ENCODE data around the gene C5AR2.
"Not testable (repeated sequence)": the region's sequence is repeated elsewhere in the genome, so short reads cannot be mapped to it uniquely, and the experiment has no call there.

The C5AR2 gene

DNA sequence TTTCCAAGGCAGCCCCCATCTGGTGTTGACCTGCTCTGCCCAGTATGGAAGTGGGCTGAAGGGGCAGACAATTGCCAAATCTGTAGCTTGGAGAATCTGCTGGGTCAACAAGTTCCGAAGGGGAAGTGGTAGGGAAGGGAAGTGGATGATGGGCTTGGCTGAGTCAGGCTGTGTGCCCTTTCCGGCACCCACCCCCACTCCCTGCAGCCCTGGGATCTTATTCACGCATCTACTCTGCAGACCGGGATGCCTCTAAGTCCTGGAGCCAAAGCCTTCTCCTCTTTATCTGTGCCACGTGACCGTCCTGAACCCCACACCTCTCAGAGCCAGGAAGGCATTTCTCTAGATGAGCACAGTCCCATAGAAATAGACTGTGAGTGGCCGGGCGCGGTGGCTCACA, 7.5 kb upstream of the C5AR2 start:
- no peak for DNase-seq

DNA sequence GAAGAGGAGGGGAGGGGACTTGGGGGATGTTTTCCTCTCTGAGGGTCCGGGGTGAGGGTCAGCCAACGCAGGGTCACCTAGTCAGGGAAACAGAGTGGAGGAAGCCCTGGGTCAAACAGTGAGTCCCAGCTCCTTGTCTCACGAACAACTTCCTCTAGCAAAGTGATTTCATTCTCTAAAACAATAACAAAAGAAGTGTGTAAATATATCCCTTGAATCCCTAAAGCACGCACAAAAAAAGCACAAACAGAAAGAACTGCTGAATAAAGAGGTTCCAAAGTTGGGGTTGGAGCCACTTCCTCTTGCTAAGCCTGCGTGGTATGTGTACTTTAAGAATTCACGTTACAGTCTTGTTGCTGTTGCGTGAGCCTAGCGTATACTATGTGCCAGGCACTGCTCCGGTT, 1.5 kb upstream of the C5AR2 start:
- no peak for DNase-seq

DNA sequence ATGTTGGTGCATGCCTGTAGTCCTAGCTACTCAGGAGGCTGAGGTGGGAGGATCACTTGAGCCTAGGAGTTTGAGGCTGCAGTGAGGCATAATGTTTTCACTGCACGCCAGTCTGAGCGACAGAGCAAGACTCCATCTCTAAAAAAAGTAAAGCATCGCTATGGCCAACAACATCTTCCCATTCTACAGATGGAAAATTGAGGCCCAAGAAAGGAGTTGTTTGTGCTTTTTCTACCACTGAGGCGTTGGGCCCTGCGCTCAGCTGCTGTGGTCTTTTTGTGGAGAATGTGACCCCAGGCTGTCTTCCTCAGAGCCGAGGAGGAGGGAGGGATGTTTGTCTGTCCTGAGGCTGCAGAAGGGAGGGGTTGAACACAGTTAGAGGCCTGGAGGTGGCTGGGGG, 485 bp upstream of the C5AR2 start:
- DNase-seq = no peak

DNA sequence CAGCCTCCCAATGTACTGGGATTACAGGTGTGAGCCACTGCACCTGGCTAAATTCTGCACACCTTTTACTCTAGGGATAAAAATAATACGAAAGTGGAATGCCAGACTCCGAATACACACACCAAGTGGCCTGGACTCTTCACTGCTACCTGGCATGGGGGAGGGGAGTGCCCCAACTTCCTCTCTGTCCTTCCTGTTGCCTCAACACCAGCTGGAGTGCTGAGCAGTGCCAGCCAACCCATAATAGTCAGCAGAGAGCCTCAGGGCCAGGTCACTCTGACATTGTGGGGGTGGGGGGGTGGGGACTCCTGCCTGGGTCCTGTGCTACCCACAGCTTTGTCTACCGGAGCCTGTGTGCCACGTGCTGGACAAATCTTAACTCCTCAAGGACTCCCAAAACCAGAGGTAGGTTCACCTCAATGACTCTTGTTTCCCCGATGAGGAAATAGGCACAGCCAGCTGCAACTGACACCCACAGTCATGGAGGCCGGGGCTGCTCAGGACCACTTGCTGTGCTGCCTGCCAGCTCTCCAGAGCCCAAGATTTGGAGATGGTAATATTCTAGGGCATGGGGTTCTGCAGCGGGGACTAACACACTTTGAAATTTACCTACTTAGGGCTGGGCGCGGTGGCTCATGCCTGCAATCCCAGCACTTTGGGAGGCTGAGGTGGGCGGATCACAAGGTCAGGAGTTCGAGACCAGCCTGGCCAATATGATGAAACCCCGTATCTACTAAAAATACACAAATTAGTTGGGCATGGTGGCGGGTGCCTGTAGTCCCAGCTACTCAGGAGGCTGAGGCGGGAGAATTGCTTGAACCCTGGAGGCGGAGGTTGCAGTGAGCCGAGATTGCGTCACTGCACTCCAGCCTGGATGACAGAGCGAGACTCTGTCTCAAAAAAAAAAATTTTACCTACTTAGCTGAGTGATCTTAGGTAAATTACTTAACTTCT, 5.1 kb downstream of the C5AR2 start:
- DNase-seq = peak; percentile 9

DNA sequence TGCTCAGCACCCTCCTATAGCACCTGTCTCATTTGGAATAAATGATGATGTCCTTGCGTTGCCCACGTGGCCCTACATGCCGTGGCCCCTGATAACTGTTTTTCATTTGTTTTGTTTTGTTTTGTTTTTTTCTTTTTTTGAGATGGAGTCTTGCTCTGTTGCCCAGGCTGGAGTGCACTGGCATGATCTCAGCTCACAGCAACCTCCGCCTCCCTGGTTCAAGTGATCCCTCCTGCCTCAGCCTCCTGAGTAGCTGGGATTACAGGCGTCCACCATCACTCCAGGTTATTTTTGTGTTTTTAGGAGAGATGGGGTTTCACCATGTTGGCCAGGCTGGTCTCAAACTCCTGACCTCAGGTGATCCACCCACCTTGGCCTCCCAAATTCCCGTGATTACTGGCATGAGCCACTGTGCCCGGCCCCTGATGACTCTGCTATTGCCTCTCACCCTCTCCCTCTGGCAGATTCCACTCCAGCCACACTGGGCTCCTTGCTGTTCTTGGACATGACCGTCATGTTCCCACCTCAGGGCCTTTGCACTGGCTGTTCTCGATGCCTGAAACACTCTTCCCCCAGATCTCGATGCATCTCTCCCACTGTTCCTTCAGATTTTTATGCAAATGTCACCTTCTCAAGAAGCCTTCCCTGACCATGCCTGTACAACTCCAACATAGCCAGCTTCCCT, 7.4 kb downstream of the C5AR2 start:
- no peak for DNase-seq

DNA sequence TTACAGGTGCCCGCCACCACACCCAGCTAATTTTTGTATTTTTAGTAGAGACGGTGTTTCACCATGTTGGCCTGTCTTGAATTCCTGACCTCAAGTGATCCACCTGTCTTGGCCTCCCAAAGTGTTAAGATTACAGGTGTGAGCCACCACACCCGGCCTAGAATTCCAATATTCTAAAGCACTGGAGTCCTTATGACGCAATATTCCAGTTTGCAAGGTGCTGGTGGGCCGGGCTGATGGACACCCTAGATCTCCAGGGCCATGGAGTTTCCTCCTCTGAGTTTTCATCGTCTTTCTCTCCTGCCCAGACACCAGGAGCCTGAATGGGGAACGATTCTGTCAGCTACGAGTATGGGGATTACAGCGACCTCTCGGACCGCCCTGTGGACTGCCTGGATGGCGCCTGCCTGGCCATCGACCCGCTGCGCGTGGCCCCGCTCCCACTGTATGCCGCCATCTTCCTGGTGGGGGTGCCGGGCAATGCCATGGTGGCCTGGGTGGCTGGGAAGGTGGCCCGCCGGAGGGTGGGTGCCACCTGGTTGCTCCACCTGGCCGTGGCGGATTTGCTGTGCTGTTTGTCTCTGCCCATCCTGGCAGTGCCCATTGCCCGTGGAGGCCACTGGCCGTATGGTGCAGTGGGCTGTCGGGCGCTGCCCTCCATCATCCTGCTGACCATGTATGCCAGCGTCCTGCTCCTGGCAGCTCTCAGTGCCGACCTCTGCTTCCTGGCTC, 8.7 kb downstream of the C5AR2 start:
- DNase-seq = no peak

DNA sequence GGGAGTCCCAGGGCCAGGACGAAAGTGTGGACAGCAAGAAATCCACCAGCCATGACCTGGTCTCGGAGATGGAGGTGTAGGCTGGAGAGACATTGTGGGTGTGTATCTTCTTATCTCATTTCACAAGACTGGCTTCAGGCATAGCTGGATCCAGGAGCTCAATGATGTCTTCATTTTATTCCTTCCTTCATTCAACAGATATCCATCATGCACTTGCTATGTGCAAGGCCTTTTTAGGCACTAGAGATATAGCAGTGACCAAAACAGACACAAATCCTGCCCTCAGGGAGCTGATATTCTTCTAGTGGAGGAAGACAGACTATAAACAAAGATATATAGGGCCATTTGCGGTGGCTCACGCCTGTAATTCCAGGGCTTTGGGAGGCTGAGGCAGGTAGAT, 9.8 kb downstream of the C5AR2 start:
- no peak for DNase-seq

DNA sequence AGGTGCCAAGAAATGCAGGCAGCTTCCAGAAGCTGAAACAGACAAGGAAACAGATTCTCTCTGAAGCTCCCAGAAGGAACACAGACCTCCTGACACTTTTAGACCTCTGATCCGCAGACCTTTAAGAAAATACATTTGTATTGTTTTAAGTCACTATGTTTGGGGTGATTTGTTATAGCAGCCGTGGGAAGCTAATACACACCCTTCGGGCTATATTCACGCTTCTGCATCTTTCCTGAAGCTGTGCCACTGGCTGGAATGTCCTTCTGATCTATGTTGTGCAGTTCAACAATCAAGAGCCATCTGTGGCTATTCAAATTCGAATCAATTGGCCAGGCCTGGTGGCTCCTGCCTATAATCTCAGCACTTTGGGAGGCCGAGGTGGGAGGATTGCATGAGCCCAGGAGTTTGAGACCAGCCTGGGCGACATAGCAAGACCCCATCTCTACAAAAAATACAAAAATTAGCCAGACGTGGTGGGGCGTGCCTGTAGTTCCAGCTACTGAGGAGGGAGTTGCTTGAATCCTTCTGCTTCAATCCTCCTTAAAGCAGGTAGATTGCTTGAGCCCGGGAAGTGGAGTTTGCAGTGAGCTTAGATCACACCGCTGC, 11.3 kb downstream of the C5AR2 start:
- no peak for DNase-seq

DNA sequence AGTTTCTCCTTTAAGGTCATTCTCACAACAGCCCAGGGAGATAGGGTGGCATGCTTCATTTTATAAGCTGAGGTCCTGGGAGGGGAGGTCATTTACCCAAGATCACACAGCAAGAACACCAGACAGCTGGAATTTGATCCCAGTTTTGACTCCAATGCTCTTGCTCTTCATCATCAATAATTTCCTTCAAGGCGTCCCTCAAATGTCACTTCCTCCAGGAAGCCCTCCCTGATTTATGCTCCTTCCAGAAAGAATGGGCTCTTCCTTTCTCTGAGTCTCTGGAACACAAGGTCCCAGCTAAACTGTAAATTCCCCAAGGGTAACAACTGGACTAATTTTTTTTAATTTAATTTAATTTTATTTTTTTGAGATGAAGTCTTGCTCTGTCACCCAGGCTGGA, 12.4 kb downstream of the C5AR2 start:
- DNase-seq = no peak

DNA sequence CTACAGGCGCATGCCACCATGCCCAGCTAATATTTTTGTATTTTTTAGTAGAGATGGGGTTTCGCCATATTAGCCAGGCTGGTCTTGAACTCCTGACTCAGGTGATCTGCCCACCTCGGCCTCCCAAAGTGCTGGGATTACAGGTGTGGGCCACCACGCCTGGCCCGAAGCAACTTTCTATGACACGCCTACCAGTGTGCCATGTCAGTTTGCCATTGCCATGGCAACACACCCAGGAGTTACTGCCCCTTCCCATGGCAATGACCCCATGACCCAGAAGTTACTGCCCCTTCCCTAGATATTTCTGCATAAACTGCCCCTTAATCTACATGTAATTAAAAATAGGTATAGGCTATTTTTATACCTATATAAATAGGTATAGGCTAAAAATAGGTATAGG, 14.0 kb downstream of the C5AR2 start:
- not testable (repeated sequence) for DNase-seq

DNA sequence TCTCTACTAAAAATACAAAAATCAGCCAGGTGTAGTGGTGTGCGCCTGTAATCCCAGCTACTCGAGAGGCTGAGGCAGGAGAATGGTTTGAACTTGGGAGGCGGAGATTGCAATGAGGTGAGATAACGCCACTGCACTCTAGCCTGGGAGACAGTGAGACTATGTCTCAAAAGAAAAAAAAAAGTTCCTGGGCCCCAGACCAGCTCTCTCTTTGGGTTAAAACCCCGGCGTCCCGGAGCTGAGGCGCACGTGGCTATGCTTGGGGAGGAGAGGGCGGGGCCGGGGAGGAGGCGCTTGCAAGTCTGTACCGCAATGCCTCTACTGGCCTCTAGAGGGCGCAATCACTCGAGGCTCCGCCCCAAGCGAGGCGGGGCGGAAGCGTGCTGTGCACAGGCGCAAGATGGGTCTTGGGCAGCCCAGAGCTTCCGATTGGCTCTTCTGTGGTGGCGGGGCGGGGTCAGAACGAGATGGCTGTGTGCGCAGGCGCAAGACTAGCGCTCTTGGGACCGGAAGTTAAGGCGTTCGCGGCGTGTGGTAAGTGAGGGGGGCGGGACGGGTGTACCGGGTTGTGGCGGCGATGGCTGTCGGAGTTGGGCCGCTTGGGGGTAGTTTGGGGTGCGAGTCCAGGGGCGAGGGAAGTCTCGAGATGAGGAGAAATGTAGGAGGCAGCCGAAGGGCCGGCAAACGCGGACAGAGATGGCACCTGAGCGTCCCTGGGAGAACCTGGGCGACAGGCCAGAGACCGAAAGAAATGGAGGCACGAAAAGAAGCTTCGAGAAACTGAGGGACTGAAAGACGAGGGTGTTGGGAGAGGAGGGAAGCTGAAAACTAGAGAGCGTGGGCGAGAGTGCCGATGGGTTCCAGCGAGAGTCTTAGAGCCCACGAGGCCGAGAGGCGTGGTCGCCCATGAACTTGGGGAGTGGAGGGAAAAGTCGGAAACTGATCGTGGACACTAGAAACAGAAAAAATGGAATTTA, 17.1 kb downstream of the C5AR2 start, which contains the start of gene DHX34:
Gene DHX34, plus strand, starts transcription at position 497 of the 977 bp plus-strand sequence. CDS start 3,716 bp downstream, outside the sequence.
- DNase-seq = peak; percentile 99

DNA sequence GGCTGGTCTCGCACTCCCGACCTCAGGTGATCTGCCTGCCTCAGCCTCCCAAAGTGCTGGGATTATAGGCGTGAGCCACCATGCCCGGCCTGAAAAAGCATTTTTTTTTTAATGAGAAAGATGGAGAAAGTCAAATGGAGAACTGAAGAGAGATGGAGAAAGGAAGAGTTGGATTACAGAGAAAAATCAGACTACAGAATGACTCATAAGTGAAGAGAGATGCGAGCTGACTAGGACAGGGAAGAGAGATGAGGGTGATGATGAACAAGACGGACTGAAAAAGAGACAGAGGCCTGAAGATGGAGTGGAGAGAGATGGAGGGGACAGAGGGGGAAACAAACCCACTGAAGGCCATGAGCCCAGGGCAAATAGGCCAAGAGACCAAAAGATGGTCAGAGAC, 18.7 kb downstream of the C5AR2 start:
- no peak for DNase-seq

DNA sequence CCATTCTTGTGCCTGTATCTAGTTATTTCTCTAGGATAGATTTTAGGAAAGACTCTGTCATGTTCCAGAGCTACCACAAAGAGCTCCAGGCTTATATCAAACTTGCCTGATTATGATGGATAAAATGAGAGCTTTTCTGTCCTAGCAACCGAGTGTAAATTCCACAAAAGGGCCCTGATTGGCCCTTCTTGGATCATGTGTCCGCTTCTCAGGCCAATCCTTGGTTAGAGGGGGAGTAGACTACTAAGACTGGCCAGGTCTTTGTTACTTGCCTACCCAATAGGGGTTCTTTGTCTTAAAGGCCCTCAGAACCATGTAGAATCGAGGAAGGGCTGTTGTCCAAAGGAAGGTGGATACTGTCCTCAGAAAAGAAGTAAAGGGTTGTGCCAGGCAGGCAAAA, 19.6 kb downstream of the C5AR2 start:
- no peak for DNase-seq

DNA sequence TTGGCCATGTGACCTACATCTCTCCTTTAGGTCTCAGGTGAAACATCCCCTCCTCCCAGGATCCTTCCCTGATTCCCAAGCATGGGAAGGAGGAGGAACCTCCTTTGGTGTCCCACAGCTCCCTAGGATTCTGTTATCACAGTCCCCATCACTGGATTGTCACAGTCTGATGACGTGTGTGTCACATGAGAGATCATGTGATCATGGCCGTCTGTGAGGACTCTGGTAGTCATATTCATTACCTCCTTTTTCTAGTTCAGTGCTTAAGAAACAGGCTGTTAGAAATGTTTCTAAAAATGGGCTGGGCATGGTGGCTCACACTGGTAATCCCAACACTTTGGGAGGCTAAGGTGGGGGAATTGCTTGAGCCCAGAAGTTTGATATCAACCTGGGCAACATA, 20.1 kb downstream of the C5AR2 start:
- DNase-seq = no peak

DNA sequence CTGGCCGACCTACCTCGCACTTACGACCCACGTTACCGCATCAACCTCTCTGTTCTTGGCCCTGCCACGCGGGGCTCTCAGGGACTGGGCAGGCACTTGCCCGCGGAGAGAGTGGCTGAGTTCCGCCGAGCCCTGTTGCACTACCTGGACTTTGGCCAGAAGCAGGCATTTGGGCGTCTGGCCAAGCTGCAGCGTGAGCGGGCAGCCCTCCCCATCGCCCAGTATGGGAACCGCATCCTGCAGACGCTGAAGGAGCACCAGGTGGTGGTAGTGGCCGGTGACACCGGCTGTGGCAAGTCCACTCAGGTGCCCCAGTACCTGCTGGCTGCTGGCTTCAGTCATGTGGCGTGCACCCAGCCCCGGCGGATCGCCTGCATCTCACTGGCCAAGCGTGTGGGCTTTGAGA, 21.3 kb downstream of the C5AR2 start:
- no peak for DNase-seq

DNA sequence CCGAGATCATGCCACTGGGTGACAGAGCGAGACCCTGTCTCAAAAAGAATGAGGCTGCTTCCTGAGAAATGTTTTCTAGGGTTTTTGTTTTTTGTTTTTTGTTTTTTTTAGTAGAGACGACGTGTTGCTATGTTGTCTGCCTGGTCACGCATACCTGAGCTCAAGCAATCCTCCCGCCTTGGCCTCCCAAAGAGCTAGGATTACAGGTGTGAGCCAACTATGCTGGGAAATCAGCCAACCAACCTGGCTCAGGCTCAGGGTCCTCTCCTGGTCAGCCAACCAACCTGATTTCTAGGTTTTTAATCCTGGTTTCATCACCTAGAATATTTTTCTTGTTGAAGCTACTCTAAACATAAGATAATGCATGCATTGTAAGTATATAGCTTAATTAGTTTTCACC, 24.9 kb downstream of the C5AR2 start:
- no peak for DNase-seq

DNA sequence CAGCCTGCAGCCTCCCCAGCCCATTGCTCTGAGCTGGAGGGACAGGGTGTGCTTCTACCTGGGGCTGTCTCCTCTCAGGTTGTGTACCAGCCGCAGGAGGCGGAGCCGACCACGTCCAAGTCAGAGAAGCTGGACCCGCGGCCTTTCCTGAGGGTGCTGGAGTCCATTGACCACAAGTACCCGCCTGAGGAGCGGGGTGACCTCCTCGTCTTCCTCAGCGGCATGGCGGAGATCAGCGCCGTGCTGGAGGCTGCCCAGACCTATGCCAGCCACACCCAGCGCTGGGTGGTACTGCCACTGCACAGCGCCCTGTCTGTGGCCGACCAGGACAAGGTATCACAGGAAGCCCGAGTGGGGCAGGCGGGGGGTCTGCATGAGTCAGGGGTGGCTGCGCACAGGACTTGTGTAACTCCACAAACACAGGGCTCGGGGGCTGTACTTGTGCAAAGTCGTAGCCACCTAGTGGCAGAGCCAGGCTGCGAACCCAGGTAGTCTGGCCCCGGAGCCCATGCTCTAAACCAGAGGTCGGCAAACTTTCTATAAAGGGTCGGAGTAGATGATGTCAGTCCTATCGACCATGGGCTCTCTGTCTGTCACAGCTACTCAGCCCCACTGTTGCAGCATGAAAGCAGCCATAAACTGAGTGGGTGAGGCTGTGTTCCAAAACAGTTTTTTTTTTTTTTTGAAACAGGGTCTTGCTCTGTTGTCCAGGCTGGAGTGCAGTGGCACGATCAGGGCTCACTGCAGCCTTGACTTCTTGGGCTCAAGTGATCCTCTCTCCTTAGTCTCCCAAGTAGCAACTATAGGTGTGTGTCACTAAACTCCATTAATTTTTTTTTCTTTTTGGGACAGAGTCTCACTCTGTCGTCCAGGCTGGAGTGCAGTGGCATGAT, 26.1 kb downstream of the C5AR2 start:
- DNase-seq = no peak

DNA sequence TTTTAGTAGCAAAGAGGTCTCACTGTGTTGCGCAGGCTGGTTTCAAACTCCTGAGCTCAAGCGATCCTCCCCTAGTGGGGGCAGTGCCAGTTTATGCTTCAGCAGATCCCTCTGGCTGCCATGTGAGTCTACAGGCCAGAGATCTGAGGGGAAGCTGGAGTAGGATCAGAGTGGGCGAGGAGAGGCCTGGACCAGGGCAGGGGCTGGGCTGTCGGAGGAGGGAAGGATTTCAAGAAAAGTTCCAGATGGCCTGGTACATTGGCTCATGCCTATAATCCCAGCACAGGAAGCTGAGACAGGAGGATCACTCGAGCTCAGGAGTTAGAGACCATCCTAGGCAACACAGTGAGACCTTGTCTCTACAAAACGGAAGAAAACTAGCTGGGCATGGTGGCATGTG, 27.0 kb downstream of the C5AR2 start:
- no peak for DNase-seq

DNA sequence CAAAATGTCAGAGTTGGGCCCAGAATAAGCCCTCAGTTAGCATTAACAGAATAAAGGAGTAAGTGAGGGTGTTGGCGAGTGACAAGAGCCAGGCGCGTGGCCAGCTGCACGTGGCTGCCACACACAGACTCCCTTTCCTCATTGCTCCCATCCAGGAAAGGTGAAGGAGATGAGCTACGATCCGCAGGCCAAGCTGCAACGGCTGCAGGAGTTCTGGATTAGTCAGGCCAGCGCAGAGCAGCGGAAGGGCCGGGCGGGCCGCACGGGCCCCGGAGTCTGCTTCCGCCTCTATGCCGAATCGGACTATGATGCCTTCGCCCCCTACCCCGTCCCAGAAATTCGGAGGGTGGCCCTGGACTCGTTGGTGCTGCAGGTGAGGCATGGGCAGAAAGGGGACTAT, 30.3 kb downstream of the C5AR2 start:
- no peak for DNase-seq

DNA sequence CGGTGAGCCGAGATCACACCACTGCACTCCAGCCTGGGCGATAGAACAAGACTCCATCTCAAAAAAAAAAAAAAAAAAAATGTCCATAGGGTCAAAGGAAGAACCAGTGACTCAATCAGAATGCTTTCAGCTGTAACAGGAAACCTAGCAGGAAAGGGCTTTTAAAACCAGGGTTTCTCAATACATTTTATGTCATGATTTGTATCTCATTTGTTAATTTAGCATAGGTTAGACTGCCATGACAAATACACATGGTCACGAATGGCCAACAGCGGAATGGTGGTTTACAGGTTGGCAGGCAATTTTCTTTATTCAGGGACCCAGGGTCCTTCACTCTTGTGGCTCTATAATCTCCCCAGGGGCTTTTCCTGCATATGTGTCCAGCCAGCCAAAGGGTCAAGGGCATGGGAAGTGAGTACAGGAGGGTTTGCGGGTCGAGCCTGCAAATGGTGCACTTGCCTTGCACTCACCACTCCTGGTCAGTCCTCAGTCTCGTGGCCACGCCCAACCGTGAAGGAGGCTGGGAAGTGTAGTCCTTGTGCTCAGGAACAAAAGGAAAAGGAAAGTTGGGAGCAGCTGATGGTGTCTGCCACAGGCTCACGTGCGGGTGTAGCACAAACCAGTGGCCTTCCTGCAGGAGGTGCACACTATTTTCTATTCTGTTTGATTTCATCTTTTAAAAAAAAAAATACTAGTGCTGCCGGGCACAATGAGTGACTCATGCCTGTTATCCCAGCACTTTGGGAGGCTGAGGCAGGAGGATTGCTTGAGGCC, 32.0 kb downstream of the C5AR2 start:
- DNase-seq = no peak
